OCI-LY3 (cell line): ENCODE results near the gene DPM1.

Experiments used
- H2AFZ ChIP-seq: fragments of 200-600, 300-600 bp; shearing (Covaris generic); 2 replicates; pipeline ENCODE4 v1.6.0; 2014; ENCODE audit warnings: antibody characterized with exemption, low read depth, low read length
- H3K27ac ChIP-seq: fragments of 200-600, 300-600 bp; sonication (generic); 2 replicates; pipeline ENCODE4 v1.5.1; 2014; ENCODE audit warnings: mild to moderate bottlenecking, low read length, moderate library complexity, mixed read lengths
- H3K27me3 ChIP-seq: fragments of 200-600, 300-600 bp; sonication (generic); 2 replicates; pipeline ENCODE4 v1.6.1; 2014; ENCODE audit warnings: low read depth, low read length, mixed read lengths
- H3K36me3 ChIP-seq: fragments of 200-600, 300-600 bp; sonication (generic); replicated peaks from 2 replicates; pipeline ENCODE3; 2014; ENCODE audit warnings: low read depth, low read length, mixed read lengths
- H3K4me1 ChIP-seq: fragments of 300-600, 200-600 bp; sonication (generic); 2 replicates; pipeline ENCODE4 v1.6.1; 2014; ENCODE audit warnings: low read length, mixed read lengths
- H3K4me2 ChIP-seq: fragments of 200-600, 300-600 bp; sonication (generic); 2 replicates; pipeline ENCODE4 v1.6.1; 2014; ENCODE audit warnings: low read length, mixed read lengths
- H3K4me3 ChIP-seq: fragments of 300-600, 200-600 bp; sonication (generic); 2 replicates; pipeline ENCODE4 v1.5.1; 2014; ENCODE audit warnings: antibody characterized with exemption, mild to moderate bottlenecking, low read length, moderate library complexity
- H3K79me2 ChIP-seq: fragments of 300-600, 200-600 bp; shearing (Covaris generic); 2 replicates; pipeline ENCODE4 v1.6.1; 2014; ENCODE audit warnings: mild to moderate bottlenecking, low read length, mixed read lengths
- H3K9ac ChIP-seq: fragments of 300-600, 200-600 bp; shearing (Covaris generic); 2 replicates; pipeline ENCODE4 v1.6.0; 2014; ENCODE audit warnings: mild to moderate bottlenecking, low read length, moderate library complexity
- H3K9me3 ChIP-seq: fragments of 200-600, 300-600 bp; shearing (Covaris generic); 2 replicates; pipeline ENCODE4 v1.6.1; 2014; ENCODE audit warnings: low read length, mixed read lengths; ENCODE audit not compliant: insufficient read depth
- H4K20me1 ChIP-seq: fragments of 200-600, 300-600 bp; sonication (generic); 2 replicates; pipeline ENCODE4 v1.6.1; 2016; ENCODE audit warnings: low read length, mixed read lengths; ENCODE audit not compliant: insufficient read depth
- CTCF ChIP-seq: fragments of 200-600, 300-600 bp; sonication (generic); IDR thresholded peaks from 2 replicates; pipeline ENCODE4 v1.5.1; 2014; ENCODE audit warnings: antibody characterized with exemption, low read length, low read depth
- EZH2phosphoT487 ChIP-seq: fragments of 200-600 bp; shearing (Covaris generic); IDR thresholded peaks from 2 replicates; pipeline ENCODE4 v1.6.1; 2018; ENCODE audit warnings: antibody characterized with exemption, mixed run types, low read depth

Gene DPM1

DNA sequence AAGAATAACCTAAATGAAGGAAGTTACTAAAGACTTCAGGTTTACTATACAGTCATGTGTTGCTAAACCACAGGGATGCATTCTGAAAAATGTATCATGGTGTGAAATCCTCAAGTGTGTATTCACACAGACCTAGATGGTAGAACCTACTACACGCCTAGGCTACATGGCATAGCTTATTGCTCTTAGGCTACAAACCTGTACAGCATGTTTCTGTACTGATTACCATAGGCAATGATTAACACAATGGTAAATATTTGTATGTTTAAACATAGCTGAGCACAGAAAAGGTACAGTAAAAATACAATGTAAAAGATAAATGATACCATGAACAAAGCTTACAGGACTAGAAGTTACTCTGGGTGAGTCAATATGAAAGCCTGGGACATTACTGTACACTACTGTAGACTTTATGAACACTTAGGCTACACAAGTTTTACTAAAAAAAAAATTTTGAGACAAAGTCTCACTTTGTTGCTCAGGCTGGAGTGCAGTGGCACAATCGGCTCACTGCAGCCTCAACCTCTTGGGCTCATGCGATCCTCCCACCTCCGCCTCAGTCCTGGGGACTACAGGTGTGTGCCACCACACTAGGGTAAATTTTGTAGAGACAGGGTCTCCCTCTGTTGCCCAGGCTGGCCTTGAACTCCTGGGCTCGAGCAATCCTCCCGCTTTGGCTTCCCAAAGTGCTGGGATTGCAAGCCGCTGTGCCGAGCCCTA is 63.1 kb downstream of the DPM1 start:
- Histone ChIP-seq H3K36me3 (peaks cover 81% of the 10 kb centered on the region), H3K4me2 (no peak overlapping the region), H3K4me3 (no peak overlapping the region), H3K79me2 (peaks cover 66% of the 10 kb centered on the region), H3K9ac (no peak overlapping the region), H3K9me3 (no peaks in the 10 kb centered on the region), H3K27ac (no peak overlapping the region), H3K27me3 (no peaks in the 10 kb centered on the region), H3K4me1 (peaks cover 44% of the 10 kb centered on the region), H4K20me1 (peaks cover 51% of the 10 kb centered on the region), H2AFZ (no peak overlapping the region)
- TF ChIP-seq EZH2phosphoT487: no peak
- no peak for TF ChIP-seq CTCF

DNA sequence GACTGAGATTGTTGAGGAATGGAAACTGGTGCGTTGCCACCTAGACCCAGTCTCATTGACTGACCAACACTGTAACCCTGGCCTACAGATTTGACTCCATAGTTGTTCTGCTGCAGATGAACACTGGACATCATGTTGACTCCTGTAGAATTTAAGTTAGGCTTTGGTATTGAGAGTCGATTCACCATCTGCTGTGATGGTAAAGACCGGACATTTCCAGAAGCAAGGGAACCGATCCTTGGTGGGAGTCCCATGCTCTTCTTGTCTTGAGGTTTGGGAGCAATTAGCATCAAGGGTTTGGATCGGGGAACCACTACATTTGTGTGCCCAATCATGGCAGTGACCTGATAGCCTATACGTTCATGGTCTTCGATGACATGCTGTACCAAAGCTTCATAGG is 64.7 kb downstream of the DPM1 start:
- peaks cover 85% of the 10 kb centered on the region for H3K36me3 ChIP-seq

DNA sequence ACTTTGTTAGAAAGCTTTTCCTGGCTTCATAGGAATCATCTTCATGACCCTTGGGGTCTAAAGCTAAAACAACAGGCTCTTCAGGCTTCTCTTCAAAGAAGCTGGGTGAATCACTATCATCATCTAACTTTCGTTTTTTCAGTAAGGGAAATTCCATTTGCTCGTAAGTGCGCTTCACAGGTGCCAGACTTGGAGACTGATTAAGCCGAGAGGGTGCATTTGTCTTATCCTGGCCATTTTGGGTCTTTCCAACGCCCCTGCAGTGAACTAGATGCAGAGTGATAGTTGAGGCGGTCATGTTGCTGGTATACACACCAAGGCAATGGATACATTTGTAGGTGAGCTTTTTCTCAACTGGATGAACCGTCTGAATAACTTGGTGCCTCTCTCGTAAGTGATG is 65.9 kb downstream of the DPM1 start:
- Histone ChIP-seq H4K20me1 (peaks cover 48% of the 10 kb centered on the region), H3K36me3 (peaks cover 80% of the 10 kb centered on the region), H3K79me2 (peaks cover 53% of the 10 kb centered on the region), H3K4me3 (peak overlapping the region; percentile 21; the same call in 1 of the 2 replicates), H3K27me3 (no peaks in the 10 kb centered on the region), H3K4me2 (peak overlapping the region; percentile 40), H2AFZ (no peak overlapping the region), H3K9ac (no peak overlapping the region; the same call in 1 of the 2 replicates), H3K27ac (peak overlapping the region; percentile 51), H3K9me3 (no peaks in the 10 kb centered on the region), H3K4me1 (peaks cover 44% of the 10 kb centered on the region)
- TF ChIP-seq CTCF: no peak
- TF ChIP-seq EZH2phosphoT487: no peak

More for the DNA sequence above, 64.7 kb downstream of the DPM1 start:
- no peak overlapping the region for H3K4me3 ChIP-seq
- peaks cover 44% of the 10 kb centered on the region for H3K4me1 ChIP-seq
- H3K79me2 ChIP-seq: peaks cover 63% of the 10 kb centered on the region
- H3K27me3 ChIP-seq: no peaks in the 10 kb centered on the region
- H3K4me2 ChIP-seq: peak overlapping the region; percentile 40
- TF ChIP-seq CTCF: no peak
- no peak for TF ChIP-seq EZH2phosphoT487
- H3K27ac ChIP-seq: peak overlapping the region; percentile 51
- H4K20me1 ChIP-seq: peaks cover 59% of the 10 kb centered on the region
- no peak overlapping the region for H2AFZ ChIP-seq
- H3K9me3 ChIP-seq: no peaks in the 10 kb centered on the region
- no peak overlapping the region for H3K9ac ChIP-seq

DNA sequence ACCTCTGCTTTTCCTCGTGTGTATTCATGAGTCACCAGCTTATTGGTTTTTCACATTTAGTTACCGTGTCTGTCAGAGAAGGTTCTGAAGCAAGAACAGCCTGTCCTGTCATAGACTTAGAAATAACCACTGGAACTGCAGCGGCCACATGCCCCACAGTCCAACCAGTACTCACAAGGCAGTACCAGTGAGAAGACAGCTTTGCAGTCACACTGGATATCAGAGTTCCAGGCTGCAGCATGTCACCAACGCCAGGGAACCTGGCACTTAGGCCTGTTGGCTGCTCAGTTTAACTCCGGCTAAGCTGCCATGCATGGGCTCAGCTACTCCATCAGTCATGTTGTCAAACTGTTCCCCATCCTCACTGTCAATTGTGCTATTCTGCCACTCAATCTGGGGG is 67.2 kb downstream of the DPM1 start:
- Histone ChIP-seq H3K4me3 (no peak overlapping the region), H3K4me2 (no peak overlapping the region), H3K9me3 (no peaks in the 10 kb centered on the region), H3K9ac (no peak overlapping the region), H3K27ac (no peak overlapping the region), H3K36me3 (peaks cover 76% of the 10 kb centered on the region), H2AFZ (no peak overlapping the region), H3K4me1 (peaks cover 44% of the 10 kb centered on the region), H3K79me2 (peaks cover 47% of the 10 kb centered on the region), H4K20me1 (peaks cover 48% of the 10 kb centered on the region), H3K27me3 (no peaks in the 10 kb centered on the region)
- TF ChIP-seq EZH2phosphoT487 (no peak), CTCF (no peak)
